Mucosa of descending colon (tissue), 3 donors: ENCODE results near the gene CCDC24. TPM values are rescaled to one million over a fixed set of nuclear protein-coding genes. Genes with fewer than 3 reads are reported as not detected.

ENCODE experiments used
- ATAC-seq: fragments of 200-7000 bp; cut with Tn5 transposase; one replicate; pipeline ENCODE4 v1.9.1; 2020; ENCODE audit warnings: mild to moderate bottlenecking, moderate library complexity
- DNase-seq, 3 donors: peaks; one replicate each; pipeline ENCODE4 v3.0.0-alpha.2; 2020
- H3K36me3 ChIP-seq: fragments of 200-600 bp; one replicate; pipeline ENCODE4 v1.8.0; 2021; ENCODE audit warnings: low read depth, mild to moderate bottlenecking
- H3K4me1 ChIP-seq: fragments of 200-600 bp; one replicate; pipeline ENCODE4 v1.8.0; 2021; ENCODE audit warnings: low read depth, mild to moderate bottlenecking
- H3K4me3 ChIP-seq: fragments of 200-600 bp; one replicate; pipeline ENCODE4 v1.8.0; 2021; ENCODE audit warnings: mild to moderate bottlenecking
- H3K9me3 ChIP-seq: fragments of 200-600 bp; one replicate; pipeline ENCODE4 v1.8.0; 2021; ENCODE audit warnings: mild to moderate bottlenecking
- CTCF ChIP-seq: fragments of 200-600 bp; IDR thresholded peaks from one replicate; pipeline ENCODE4 v1.8.0; 2022; ENCODE audit warnings: antibody characterized with exemption, mild to moderate bottlenecking
- intact Hi-C, 2 donors: fragments of 100-400 bp; cut with DNase I in 1 of 2; cut with micrococcal nuclease in 1 of 2; formaldehyde crosslinking; loops; one replicate each; pipeline versions ENCODE4 v1.11.0 to v1.11.1; 2022; cut with DNase I, micrococcal nuclease
- long read RNA-seq, 2 donors: library from polyadenylated mRNA; unstranded; transcript quantifications; one replicate each; pipeline ENCODE4 v2.0.0, GENCODE V29; 2019 to 2021
- total RNA-seq, 3 donors: library from RNA; stranded (reverse); fragmentation: NEBNext Ultra II Directional in 2 of 3; extraction: Animal tissue kit (Norgen Biotek cat#: 25700) in 2 of 3; gene quantifications; one replicate each; pipeline versions ENCODE4 v1.2.1 to v1.2.4, GENCODE V29; 2021 to 2023
- donor health status: DM: no; HTN: no; CAD: no; lungs with moderate emphysema.
- donor health status: DM: no; HTN: no; CAD: no.
- donor health status: DM: no; HTN: yes; CAD: no.

The CCDC24 gene
- total RNA-seq: 10 to 100 TPM; 13.4 to 19.6 (median 16.9) TPM
- long read RNA-seq, donor 1, partial matches to known transcripts: 2 of 13 reads
- long read RNA-seq, donor 1, other reads (novel, unspliced or antisense): 10 of 13 reads
- long read RNA-seq, donor 2, partial matches to known transcripts: 1 of 8 reads
- long read RNA-seq, donor 2, other reads (novel, unspliced or antisense): 7 of 8 reads

GRCh38 chr1:43991476-43992231 is at the start of gene CCDC24:
TSS of gene CCDC24 (plus strand) at chr1:43991599. CDS start at chr1:43991879, 280 bp downstream.
- ATAC-seq (peak; percentile 85), DNase-seq (peak; percentile 89 to 92 (median 90))
- no peak for TF ChIP-seq CTCF
- no peaks in the 10 kb centered on the region for H3K36me3 ChIP-seq
- no peaks in the 10 kb centered on the region for H3K9me3 ChIP-seq
- intact Hi-C loops: no loop called here
- peaks cover 17% of the 10 kb centered on the region for H3K4me1 ChIP-seq
- peak within 1 kb of the TSS; percentile 36 for H3K4me3 ChIP-seq

GRCh38 chr1:43942411-43942810 is 49.0 kb upstream of the CCDC24 start:
- no peak overlapping the region for H3K4me3 ChIP-seq
- DNase-seq (no peak), ATAC-seq (no peak)
- no peaks in the 10 kb centered on the region for H3K9me3 ChIP-seq
- peaks cover 16% of the 10 kb centered on the region for H3K4me1 ChIP-seq
- intact Hi-C loops: no loop called here
- H3K36me3 ChIP-seq: peaks cover 5% of the 10 kb centered on the region
- no peak for TF ChIP-seq CTCF

GRCh38 chr1:43944860-43945259 is 46.5 kb upstream of the CCDC24 start:
- Histone ChIP-seq H3K9me3 (no peaks in the 10 kb centered on the region), H3K4me1 (peaks cover 24% of the 10 kb centered on the region), H3K4me3 (no peak overlapping the region), H3K36me3 (peaks cover 5% of the 10 kb centered on the region)
- DNase-seq (no peak), ATAC-seq (no peak)
- intact Hi-C loops: no loop called here
- no peak for TF ChIP-seq CTCF

GRCh38 chr1:43945674-43946235 is 45.6 kb upstream of the CCDC24 start:
- DNase-seq: no peak
- Histone ChIP-seq H3K9me3 (no peaks in the 10 kb centered on the region), H3K4me1 (peaks cover 24% of the 10 kb centered on the region), H3K36me3 (peaks cover 5% of the 10 kb centered on the region), H3K4me3 (peak overlapping the region; percentile 36)
- intact Hi-C loops: no loop called here
- ATAC-seq: no peak
- TF ChIP-seq CTCF: no peak

GRCh38 chr1:43946236-43947060 is 45.0 kb upstream of the CCDC24 start, which contains the start of gene IPO13:
TSS of gene IPO13 (plus strand) at chr1:43946950. CDS start at chr1:43947601, 651 bp downstream.
- ATAC-seq: peak; percentile 98
- DNase-seq: peak; percentile 97 to 99 (median 97)
- intact Hi-C loops: no loop called here
- Histone ChIP-seq H3K4me1 (peaks cover 24% of the 10 kb centered on the region), H3K9me3 (no peaks in the 10 kb centered on the region), H3K36me3 (peaks cover 5% of the 10 kb centered on the region), H3K4me3 (peak within 1 kb of the TSS; percentile 36)
- peak; percentile 82 for TF ChIP-seq CTCF
